BJ (cell line): ENCODE data around the gene WWP2. TPM values are rescaled to one million over a fixed set of nuclear protein-coding genes. Genes with fewer than 3 reads are reported as not detected.

Experiments
- CTCF ChIA-PET: fragments of 350-600 bp; formaldehyde crosslinking; extraction: SDS; loops from one replicate; lab custom pipeline; 2021; ENCODE audit warnings: antibody characterized with exemption, inconsistent platforms; lab: Yijun Ruan, JAX
- POLR2A ChIA-PET: fragments of 300-600 bp; sonication (Branson Sonifier 250); formaldehyde crosslinking; extraction: SDS; loops from one replicate; lab custom pipeline; 2021; ENCODE audit warnings: antibody characterized with exemption; lab: Charles Lee
- DNase-seq: peaks from one replicate; pipeline ENCODE4 v3.0.0-alpha.2; 2011; ENCODE audit warnings: low read depth
- H3K27me3 ChIP-seq: 2 replicates; pipeline ENCODE4 v1.6.0; 2011; ENCODE audit warnings: low read length; ENCODE audit not compliant: control insufficient read depth, insufficient read depth
- H3K36me3 ChIP-seq: 2 replicates; pipeline ENCODE4 v1.5.1; 2011; ENCODE audit warnings: low read length; ENCODE audit not compliant: control insufficient read depth, insufficient read depth
- H3K4me3 ChIP-seq: 2 replicates; pipeline ENCODE4 v1.5.1; 2011; ENCODE audit warnings: low read depth, mild to moderate bottlenecking, control low read depth, low read length
- polyA plus RNA-seq: library from polyadenylated mRNA; depleted of rRNA; stranded (reverse); fragments of >200 nt; gene quantifications from 2 replicates; pipeline ENCODE4 v1.2.3, GENCODE V29; 2011
- TF ChIP-seq, protein P1 (sequence below): IDR thresholded peaks from 2 replicates; pipeline ENCODE4 v1.5.1; 2011; ENCODE audit warnings: low read depth, mild to moderate bottlenecking, control low read depth, inconsistent platforms, low read length, moderate library complexity; ENCODE audit not compliant: insufficient read depth

The WWP2 gene
- polyA plus RNA-seq, 1 experiment: 16.8 TPM

DNA sequence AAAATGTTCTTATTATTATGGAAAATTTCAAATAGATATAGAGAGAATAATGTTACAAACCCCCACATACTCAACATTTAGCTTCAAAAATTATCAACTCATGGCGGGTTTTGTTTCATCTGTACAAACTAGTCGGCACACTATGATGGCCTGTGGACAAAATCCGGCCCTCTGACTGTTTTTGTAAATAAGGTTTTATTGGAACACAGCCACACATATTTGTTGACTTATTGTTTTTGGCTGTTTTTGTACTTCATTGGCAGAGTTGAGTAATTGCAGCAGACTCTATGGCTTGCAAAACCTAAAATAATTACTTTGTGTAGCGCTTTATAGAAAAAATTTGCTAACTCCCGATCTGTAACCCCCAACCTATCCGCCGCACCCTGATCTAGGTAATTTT, 147.6 kb downstream of the WWP2 start:
- CTCF ChIA-PET: no interaction called here
- Histone ChIP-seq H3K4me3 (no peak overlapping the region), H3K36me3 (peaks cover 2% of the 10 kb centered on the region; the same call in 1 of the 2 replicates), H3K27me3 (no peaks in the 10 kb centered on the region)
- TF ChIP-seq, protein P1, sequence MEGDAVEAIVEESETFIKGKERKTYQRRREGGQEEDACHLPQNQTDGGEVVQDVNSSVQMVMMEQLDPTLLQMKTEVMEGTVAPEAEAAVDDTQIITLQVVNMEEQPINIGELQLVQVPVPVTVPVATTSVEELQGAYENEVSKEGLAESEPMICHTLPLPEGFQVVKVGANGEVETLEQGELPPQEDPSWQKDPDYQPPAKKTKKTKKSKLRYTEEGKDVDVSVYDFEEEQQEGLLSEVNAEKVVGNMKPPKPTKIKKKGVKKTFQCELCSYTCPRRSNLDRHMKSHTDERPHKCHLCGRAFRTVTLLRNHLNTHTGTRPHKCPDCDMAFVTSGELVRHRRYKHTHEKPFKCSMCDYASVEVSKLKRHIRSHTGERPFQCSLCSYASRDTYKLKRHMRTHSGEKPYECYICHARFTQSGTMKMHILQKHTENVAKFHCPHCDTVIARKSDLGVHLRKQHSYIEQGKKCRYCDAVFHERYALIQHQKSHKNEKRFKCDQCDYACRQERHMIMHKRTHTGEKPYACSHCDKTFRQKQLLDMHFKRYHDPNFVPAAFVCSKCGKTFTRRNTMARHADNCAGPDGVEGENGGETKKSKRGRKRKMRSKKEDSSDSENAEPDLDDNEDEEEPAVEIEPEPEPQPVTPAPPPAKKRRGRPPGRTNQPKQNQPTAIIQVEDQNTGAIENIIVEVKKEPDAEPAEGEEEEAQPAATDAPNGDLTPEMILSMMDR: no peak
- no peak for DNase-seq
- POLR2A ChIA-PET: no interaction called here

DNA sequence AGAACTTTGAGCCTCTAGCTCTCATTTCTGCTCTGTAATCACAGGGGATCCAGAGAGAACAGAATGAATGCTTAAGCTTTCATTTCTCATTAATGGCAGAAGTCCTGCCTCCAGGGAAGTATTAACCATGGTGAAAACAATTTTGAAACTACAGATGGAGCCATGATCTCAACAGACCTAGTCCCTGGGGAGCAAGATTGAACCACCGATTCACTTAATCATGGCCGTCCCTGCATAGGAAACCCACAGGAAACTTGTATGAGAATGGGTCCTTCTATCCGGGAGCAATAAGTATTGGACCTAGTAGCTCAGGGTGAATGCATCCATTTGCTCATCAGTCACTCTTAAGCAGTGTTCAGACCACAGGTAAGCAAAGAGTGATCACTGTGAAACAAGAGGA, 148.8 kb downstream of the WWP2 start:
- no peak overlapping the region for H3K4me3 ChIP-seq
- DNase-seq: no peak
- TF ChIP-seq, protein P1: no peak
- peaks cover 2% of the 10 kb centered on the region; the same call in 1 of the 2 replicates for H3K36me3 ChIP-seq
- CTCF ChIA-PET: interaction anchor here (0.8 kb wide), 1 partner anchor 13 kb away, joined by 3 read pairs; no protein-coding TSS in a partner anchor
- no peaks in the 10 kb centered on the region for H3K27me3 ChIP-seq
- POLR2A ChIA-PET: no interaction called here

DNA sequence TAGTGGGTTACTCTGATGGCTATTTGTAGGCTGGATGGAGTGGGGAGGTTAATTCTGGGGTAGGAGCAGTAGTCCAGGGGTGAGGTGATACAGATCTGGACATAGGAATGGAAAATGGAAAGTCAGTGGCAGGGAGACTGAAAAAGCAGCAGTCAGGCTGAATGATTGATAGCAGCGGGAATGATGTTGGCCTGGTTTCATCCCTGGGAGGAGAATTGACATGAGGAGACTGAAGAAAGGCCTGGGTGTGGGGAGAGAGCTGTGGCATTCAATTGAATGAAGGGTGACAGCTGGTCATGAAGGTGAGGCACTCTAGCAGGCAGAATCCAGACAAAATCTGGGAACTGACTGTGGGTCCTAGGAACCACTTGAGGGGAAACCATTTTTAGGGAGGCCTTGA, 154.3 kb downstream of the WWP2 start:
- Histone ChIP-seq H3K36me3 (no peaks in the 10 kb centered on the region), H3K27me3 (no peaks in the 10 kb centered on the region), H3K4me3 (no peak overlapping the region)
- TF ChIP-seq, protein P1: no peak
- no peak for DNase-seq
- CTCF ChIA-PET: interaction anchor here (0.6 to 1.7 kb wide), 5 partner anchors 8 to 117 kb away, joined by 3 to 6 read pairs (median 3); no protein-coding TSS in a partner anchor
- POLR2A ChIA-PET: no interaction called here

DNA sequence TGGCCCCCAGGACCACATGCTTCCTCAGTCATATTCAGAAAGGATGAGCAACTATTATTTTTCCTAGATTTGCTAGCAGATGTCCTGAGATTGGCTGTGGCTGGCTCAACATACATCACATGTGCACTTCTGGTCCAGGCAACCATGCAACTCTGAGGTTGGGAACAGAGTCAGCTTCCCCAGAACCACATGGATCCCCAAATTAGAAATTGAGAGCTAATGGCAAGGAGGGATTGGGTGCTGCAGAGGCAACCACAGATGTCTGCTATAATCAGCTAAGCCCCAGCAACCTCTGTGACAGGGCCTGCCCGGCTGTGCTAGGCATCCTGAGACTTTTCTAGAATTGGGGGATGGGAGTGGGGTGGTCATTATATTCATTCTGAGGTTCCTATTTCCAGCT, 155.2 kb downstream of the WWP2 start:
- H3K4me3 ChIP-seq: no peak overlapping the region
- TF ChIP-seq, protein P1: no peak
- ChIA-PET CTCF (interaction anchor here (0.5 to 3.0 kb wide), 3 partner anchors 13 to 1045 kb away, joined by 3 to 19 read pairs (median 6); no protein-coding TSS in a partner anchor), POLR2A (interaction anchor here (0.6 kb wide), 1 partner anchor 10 kb away, joined by 3 read pairs; no protein-coding TSS in a partner anchor)
- DNase-seq: no peak
- no peaks in the 10 kb centered on the region for H3K27me3 ChIP-seq
- H3K36me3 ChIP-seq: no peaks in the 10 kb centered on the region

DNA sequence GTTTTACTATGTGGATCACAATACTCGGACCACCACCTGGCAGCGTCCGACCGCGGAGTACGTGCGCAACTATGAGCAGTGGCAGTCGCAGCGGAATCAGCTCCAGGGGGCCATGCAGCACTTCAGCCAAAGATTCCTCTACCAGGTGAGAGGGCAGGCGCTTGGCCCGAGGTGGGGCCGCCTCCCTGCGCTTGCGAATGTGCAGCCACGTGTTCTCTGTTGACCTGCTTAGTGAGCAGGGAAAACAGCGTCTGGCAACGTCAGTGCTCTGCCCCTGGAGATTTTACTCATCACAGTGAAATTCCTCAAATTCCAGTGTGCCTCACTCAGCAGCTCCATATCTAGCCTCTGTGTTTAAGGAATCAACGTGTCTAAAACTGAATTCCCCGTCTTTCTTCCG, 155.6 kb downstream of the WWP2 start:
- Histone ChIP-seq H3K4me3 (peak overlapping the region; percentile 28; the same call in 1 of the 2 replicates), H3K27me3 (no peaks in the 10 kb centered on the region), H3K36me3 (no peaks in the 10 kb centered on the region)
- CTCF ChIA-PET: interaction anchor here (0.5 to 3.0 kb wide), 2 partner anchors 13 to 1045 kb away, joined by 3 to 19 read pairs; no protein-coding TSS in a partner anchor
- peak; percentile 79 for DNase-seq
- TF ChIP-seq, protein P1: no peak
- POLR2A ChIA-PET: interaction anchor here (0.6 kb wide), 1 partner anchor 10 kb away, joined by 3 read pairs; no protein-coding TSS in a partner anchor
